IMR-90 (cell line): Measurements from ENCODE around the gene SNRPD1. TPM values are rescaled to one million over a fixed set of nuclear protein-coding genes. Genes with fewer than 3 reads are reported as not detected.
A peak's percentile ranks its signal among the peaks of the same experiment; 100 is the strongest.

Experiments used
- ATAC-seq: fragments of 200-7000 bp; cut with Tn5 transposase; 2 replicates; pipeline ENCODE4 v1.9.1; 2020; ENCODE audit warnings: low read depth, mild to moderate bottlenecking, moderate library complexity
- Bru-seq: library from RNA; stranded (reverse); fragments of 400-500 nt; gene quantifications from one replicate; lab custom pipeline; 2021; lab: Mats Ljungman, UMichigan
- BruChase-seq, 2 experiments: library from RNA; stranded (reverse); fragments of 400-500 nt; gene quantifications; one replicate each; lab custom pipeline; 2021; lab: Mats Ljungman, UMichigan
- BruUV-seq: library from RNA; stranded (reverse); fragments of 400-500 nt; replicated peaks from 2 replicates; lab custom pipeline; 2021; lab: Mats Ljungman, UMichigan
- CTCF ChIA-PET: fragments of 300-600 bp; formaldehyde crosslinking; extraction: SDS; loops from one replicate; lab custom pipeline; 2021; ENCODE audit warnings: antibody characterized with exemption; lab: Yijun Ruan, JAX
- POLR2A ChIA-PET: fragments of 300-600 bp; sonication (Branson Sonifier 250); formaldehyde crosslinking; loops from one replicate; lab custom pipeline; 2022; ENCODE audit warnings: antibody characterized with exemption; ENCODE audit not compliant: unreplicated experiment; lab: Charles Lee
- DNase-seq: peaks from one replicate; pipeline ENCODE4 v3.0.0; 2013
- H2AFZ ChIP-seq: replicated peaks from 2 replicates; pipeline ENCODE3; 2013; ENCODE audit warnings: low read length, mild to moderate bottlenecking; ENCODE audit not compliant: poor library complexity
- H2AK5ac ChIP-seq: 2 replicates; pipeline ENCODE4 v1.6.1; 2013; ENCODE audit warnings: low read depth, low read length, inconsistent platforms
- H2AK9ac ChIP-seq: replicated peaks from 2 replicates; pipeline ENCODE3; 2013; ENCODE audit warnings: mild to moderate bottlenecking, low read depth, low read length, moderate library complexity; ENCODE audit not compliant: poor library complexity
- H2BK120ac ChIP-seq: 2 replicates; pipeline ENCODE4 v1.6.1; 2013; ENCODE audit warnings: low read depth, low read length, inconsistent platforms
- H2BK15ac ChIP-seq: 3 replicates; pipeline ENCODE4 v1.6.1; 2013; ENCODE audit warnings: low read depth, low read length, inconsistent platforms
- H2BK20ac ChIP-seq: 2 replicates; pipeline ENCODE4 v1.6.1; 2013; ENCODE audit warnings: low read depth, mild to moderate bottlenecking, inconsistent platforms, low read length, moderate library complexity
- H2BK5ac ChIP-seq: 2 replicates; pipeline ENCODE4 v1.6.1; 2013; ENCODE audit warnings: mild to moderate bottlenecking, low read depth, low read length, inconsistent platforms; ENCODE audit not compliant: poor library complexity, severe bottlenecking
- H3K14ac ChIP-seq: replicated peaks from 2 replicates; pipeline ENCODE4 v1.6.1; 2013; ENCODE audit warnings: low read depth, low read length, inconsistent platforms
- H3K18ac ChIP-seq: 2 replicates; pipeline ENCODE4 v1.6.1; 2013; ENCODE audit warnings: low read depth, low read length, control low read depth
- H3K23ac ChIP-seq: 2 replicates; pipeline ENCODE4 v1.6.1; 2013; ENCODE audit warnings: low read depth, low read length, inconsistent platforms
- H3K27ac ChIP-seq: 2 replicates; pipeline ENCODE4 v1.5.1; 2013; ENCODE audit warnings: mild to moderate bottlenecking, control low read depth, low read length; ENCODE audit not compliant: insufficient read depth
- H3K27me3 ChIP-seq: 2 replicates; pipeline ENCODE4 v1.6.1; 2013; ENCODE audit warnings: low read length; ENCODE audit not compliant: control insufficient read depth, insufficient read depth
- H3K36me3 ChIP-seq: 2 replicates; pipeline ENCODE4 v1.6.1; 2013; ENCODE audit warnings: low read length, mixed read lengths; ENCODE audit not compliant: control insufficient read depth, insufficient read depth
- H3K4ac ChIP-seq: 2 replicates; pipeline ENCODE4 v1.6.1; 2013; ENCODE audit warnings: low read depth, low read length, inconsistent platforms
- H3K4me1 ChIP-seq: 2 replicates; pipeline ENCODE4 v1.6.1; 2013; ENCODE audit warnings: low read length, mixed read lengths; ENCODE audit not compliant: control insufficient read depth, insufficient read depth
- H3K4me2 ChIP-seq: 2 replicates; pipeline ENCODE4 v1.6.1; 2013; ENCODE audit warnings: low read depth, mild to moderate bottlenecking, control low read depth, low read length, moderate library complexity
- H3K4me3 ChIP-seq: 2 replicates; pipeline ENCODE4 v1.5.1; 2013; ENCODE audit warnings: low read depth, mild to moderate bottlenecking, control low read depth, low read length, moderate library complexity; ENCODE audit not compliant: insufficient read depth
- H3K56ac ChIP-seq: 2 replicates; pipeline ENCODE4 v1.6.1; 2013; ENCODE audit warnings: low read length, inconsistent platforms; ENCODE audit not compliant: insufficient read depth; ENCODE audit errors: extremely low read depth
- H3K79me1 ChIP-seq, 2 experiments: 2 replicates each; pipeline ENCODE4 v1.6.1; 2013; ENCODE audit warnings: low read length in 2 of 2, inconsistent platforms in 1 of 2, low read depth in 1 of 2
- H3K9ac ChIP-seq: 2 replicates; pipeline ENCODE4 v1.6.1; 2013; ENCODE audit warnings: low read depth, low read length, control low read depth
- H3K9me1 ChIP-seq: 2 replicates; pipeline ENCODE4 v1.6.1; 2013; ENCODE audit warnings: low read length, inconsistent platforms; ENCODE audit not compliant: insufficient read depth
- H3K9me3 ChIP-seq: 2 replicates; pipeline ENCODE4 v1.6.1; 2013; ENCODE audit warnings: low read length; ENCODE audit not compliant: control insufficient read depth, insufficient read depth
- H4K20me1 ChIP-seq: 2 replicates; pipeline ENCODE4 v1.6.1; 2013; ENCODE audit warnings: low read length, inconsistent platforms; ENCODE audit not compliant: insufficient read depth
- H4K5ac ChIP-seq: 2 replicates; pipeline ENCODE4 v1.6.1; 2013; ENCODE audit warnings: mild to moderate bottlenecking, low read depth, low read length, control low read depth
- H4K8ac ChIP-seq, 2 experiments: 2 replicates each; pipeline ENCODE4 v1.6.1; 2013; ENCODE audit warnings: low read depth in 2 of 2, low read length in 2 of 2, control low read depth in 1 of 2, inconsistent platforms in 1 of 2
- H4K91ac ChIP-seq: 2 replicates; pipeline ENCODE4 v1.6.1; 2013; ENCODE audit warnings: low read depth, low read length, inconsistent platforms; ENCODE audit not compliant: insufficient read depth
- BHLHE40 ChIP-seq: fragments of 150-350 bp; IDR thresholded peaks from 2 replicates; pipeline ENCODE4 v1.6.1; 2016; ENCODE audit warnings: mild to moderate bottlenecking, low read depth, low read length
- CEBPB ChIP-seq: IDR thresholded peaks from 2 replicates; pipeline ENCODE4 v1.6.1; 2012; ENCODE audit warnings: low read depth, low read length, improper control_type of control experiment
- MXI1 ChIP-seq: IDR thresholded peaks from 2 replicates; pipeline ENCODE4 v1.6.1; 2012; ENCODE audit warnings: low read depth, mild to moderate bottlenecking, low read length, moderate library complexity, borderline replicate concordance
- NFE2L2 ChIP-seq: fragments of 150-350 bp; IDR thresholded peaks from 2 replicates; pipeline ENCODE4 v1.6.1; 2016; ENCODE audit warnings: low read depth, mild to moderate bottlenecking, low read length
- POLR2A ChIP-seq: IDR thresholded peaks from 2 replicates; pipeline ENCODE4 v1.6.1; 2012; ENCODE audit warnings: mild to moderate bottlenecking, low read depth, low read length
- RAD21 ChIP-seq: IDR thresholded peaks from 2 replicates; pipeline ENCODE4 v1.6.1; 2012; ENCODE audit warnings: low read length, improper control_type of control experiment
- SMC3 ChIP-seq: fragments of 150-350 bp; IDR thresholded peaks from 2 replicates; pipeline ENCODE4 v1.6.1; 2016; ENCODE audit warnings: low read depth, mild to moderate bottlenecking, antibody characterized with exemption, low read length, moderate library complexity
- WGBS, 2 experiments: methylation state at CpG; one replicate each; pipeline versions ENCODE4 v1.1.5 to v1.1.7; 2013; ENCODE audit warnings: missing lambda C conversion rate in 2 of 2; ENCODE audit not compliant: insufficient read length in 1 of 2; ENCODE audit errors: extremely low coverage in 2 of 2; 5-methylcytosine and 5-hydroxymethylcytosine counted together
- dilution Hi-C: fragments of 300-500 bp; cut with HindIII; formaldehyde crosslinking; loops from one replicate; pipeline ENCODE4 v1.14.3; 2018; ENCODE audit warnings: low sequenced_read_pairs; ENCODE audit not compliant: unreplicated experiment
- in situ Hi-C: fragments of 300-500 bp; cut with MboI; formaldehyde crosslinking; loops from 3 replicates; pipeline ENCODE4 v1.14.3; 2019; ENCODE audit warnings: low sequenced_read_pairs, inconsistent platforms, mixed read lengths
- intact Hi-C: fragments of 100-400 bp; cut with micrococcal nuclease; formaldehyde crosslinking; loops from 2 replicates; pipeline ENCODE4 v1.10.0; 2022
- long read RNA-seq: library from polyadenylated mRNA; unstranded; transcript quantifications from one replicate; pipeline ENCODE4 v2.0.0, GENCODE V29; 2021; ENCODE audit not compliant: unreplicated experiment
- polyA plus RNA-seq, 3 experiments: library from polyadenylated mRNA; depleted of rRNA; stranded (reverse); fragments of >200 nt; gene quantifications; 2 replicates each; pipeline ENCODE4 v1.2.3, GENCODE V29; 2012; ENCODE audit warnings: low replicate concordance in 1 of 3
- total RNA-seq: library from RNA; depleted of rRNA; stranded (reverse); fragments of >200 nt; gene quantifications from 2 replicates; pipeline ENCODE4 v1.2.3, GENCODE V29; 2012; rRNA removed
- TF ChIP-seq, protein P1 (sequence below): conservative IDR thresholded peaks from 2 replicates; pipeline ENCODE4 v1.5.1; 2012; ENCODE audit warnings: mild to moderate bottlenecking, low read depth, low read length, improper control_type of control experiment
- TF ChIP-seq, protein P2 (sequence below): fragments of 150-350 bp; IDR thresholded peaks from 2 replicates; pipeline ENCODE4 v1.6.1; 2016; ENCODE audit warnings: low read depth, mild to moderate bottlenecking, low read length, moderate library complexity, borderline replicate concordance

The SNRPD1 gene
- 6.8 and 24.7 TPM in 2 replicates for total RNA-seq
- polyA plus RNA-seq (2012; rRNA removed): 18.9 and 19.8 TPM in 2 replicates
- 5.6 and 13.1 TPM in 2 replicates for polyA plus RNA-seq (2012; cell fraction: cytosol; rRNA removed)
- polyA plus RNA-seq (2012; cell fraction: nucleus; rRNA removed; ENCODE audit: low replicate concordance): 0.53 and 2.4 TPM in 2 replicates
- Bru-seq, nascent RNA: percentile 85 among the genes with signal in this experiment
- BruChase-seq, experiment 1, labeled RNA remaining after a 6-hour chase: percentile 76 among the genes with signal in this experiment
- percentile 69 among the genes with signal in this experiment for BruChase-seq, experiment 2, labeled RNA remaining after a 2-hour chase
- long read RNA-seq, full-length matches to known transcripts: 34 of 42 reads
- long read RNA-seq, partial matches to known transcripts: 1 of 42 reads
- long read RNA-seq, other reads (novel, unspliced or antisense): 7 of 42 reads

DNA sequence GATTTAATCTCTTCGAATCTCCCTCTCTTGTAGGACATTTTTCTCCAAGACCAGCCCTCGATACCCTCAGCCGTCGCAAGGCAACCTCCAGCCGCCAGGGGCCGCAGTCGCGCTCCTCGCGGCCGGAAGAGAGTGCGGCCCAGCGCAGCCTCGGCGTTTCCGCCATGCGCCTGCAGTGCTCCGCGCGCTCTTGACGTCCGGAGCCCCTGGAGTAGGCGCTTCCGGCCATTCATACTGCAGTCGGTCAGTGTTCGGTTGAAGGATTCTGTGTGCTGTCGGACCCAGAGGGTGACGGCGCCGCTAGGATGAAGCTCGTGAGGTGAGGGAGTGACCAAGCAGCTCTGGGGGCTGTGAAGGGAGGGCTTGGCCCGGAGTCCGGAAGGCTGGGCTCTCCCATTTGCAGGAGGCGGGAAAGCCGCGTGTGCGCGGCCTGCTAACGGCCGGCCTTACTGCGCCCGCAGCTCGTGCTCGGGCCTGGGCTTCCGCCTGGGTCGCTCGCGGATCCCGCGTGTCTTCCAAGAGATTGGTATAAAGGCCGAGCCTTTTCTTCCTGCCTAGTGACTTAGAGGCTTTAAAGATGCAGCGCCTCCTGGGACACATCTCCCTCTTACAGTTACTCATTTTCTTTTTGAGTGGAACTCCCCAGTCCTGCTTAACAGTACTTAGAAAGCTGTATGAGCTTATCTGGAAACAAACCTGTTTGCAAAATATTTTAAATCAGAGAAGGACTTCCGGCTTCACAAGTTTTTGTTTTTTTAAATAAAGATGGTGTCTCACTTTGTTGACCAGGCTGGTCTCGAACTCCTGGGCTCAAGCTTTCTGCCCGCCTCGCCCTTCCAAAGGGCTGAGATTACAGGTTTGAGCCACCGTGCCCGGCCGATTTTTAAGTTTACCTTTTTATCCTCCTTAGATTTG, at the start of gene SNRPD1:
Gene SNRPD1 (plus strand): TSS at position 190 of the 915 bp plus-strand sequence. CDS start 116 bp downstream, at position 306.
- 0% methylated on average over 20 of the region's 59 CpGs; no CpG with 5 or more reads in 1 of the 2 experiments for WGBS, 2 experiments
- in situ Hi-C loops: no loop called here
- H3K23ac ChIP-seq: peak within 1 kb of the TSS; percentile 90; the same call in 1 of the 2 replicates
- no peaks in the 10 kb centered on the region for H3K9me1 ChIP-seq
- peak within 1 kb of the TSS; percentile 86 for H3K4me2 ChIP-seq
- peaks cover 2% of the 10 kb centered on the region; the same call in 1 of the 2 replicates for H3K4me1 ChIP-seq
- no peaks in the 10 kb centered on the region for H3K9me3 ChIP-seq
- ATAC-seq: peak; percentile 100
- H2BK20ac ChIP-seq: no peak within 1 kb of the TSS
- H4K20me1 ChIP-seq: peaks cover 22% of the 10 kb centered on the region
- no peaks in the 10 kb centered on the region; the same call in 1 of the 2 replicates for H3K36me3 ChIP-seq
- H2AFZ ChIP-seq: peak within 1 kb of the TSS; percentile 94
- H4K5ac ChIP-seq: peak within 1 kb of the TSS; percentile 70
- H3K4me3 ChIP-seq: peak within 1 kb of the TSS; percentile 85
- dilution Hi-C loops: no loop called here
- H3K56ac ChIP-seq: peak within 1 kb of the TSS; percentile 89
- DNase-seq: peak; percentile 90
- H2BK15ac ChIP-seq: no peak within 1 kb of the TSS
- TSS peak; percentile 64 for BruUV-seq
- POLR2A ChIA-PET: no interaction called here
- H2AK9ac ChIP-seq: peak within 1 kb of the TSS; percentile 73
- CTCF ChIA-PET: interaction anchor here (1.3 to 2.5 kb wide), 2 partner anchors 12 to 21 kb away, joined by 3 to 11 read pairs; partner anchors contain the start of gene ESCO1
- H2AK5ac ChIP-seq: peak within 1 kb of the TSS; percentile 65; the same call in 1 of the 2 replicates
- H3K79me1 ChIP-seq: no peaks in the 10 kb centered on the region; a peak in 1 of 4 replicates
- intact Hi-C loops: loop anchor here (1.0 to 10.0 kb wide), 2 partner anchors 92 to 132 kb away; partner anchors contain the start of genes ABHD3 and MIB1
- H4K91ac ChIP-seq: peak within 1 kb of the TSS; percentile 81
- H3K27ac ChIP-seq: peak within 1 kb of the TSS; percentile 95
- TF ChIP-seq POLR2A: peak; percentile 92
- TF ChIP-seq CEBPB: no peak
- peak; percentile 98 for TF ChIP-seq MXI1
- TF ChIP-seq, protein P1, sequence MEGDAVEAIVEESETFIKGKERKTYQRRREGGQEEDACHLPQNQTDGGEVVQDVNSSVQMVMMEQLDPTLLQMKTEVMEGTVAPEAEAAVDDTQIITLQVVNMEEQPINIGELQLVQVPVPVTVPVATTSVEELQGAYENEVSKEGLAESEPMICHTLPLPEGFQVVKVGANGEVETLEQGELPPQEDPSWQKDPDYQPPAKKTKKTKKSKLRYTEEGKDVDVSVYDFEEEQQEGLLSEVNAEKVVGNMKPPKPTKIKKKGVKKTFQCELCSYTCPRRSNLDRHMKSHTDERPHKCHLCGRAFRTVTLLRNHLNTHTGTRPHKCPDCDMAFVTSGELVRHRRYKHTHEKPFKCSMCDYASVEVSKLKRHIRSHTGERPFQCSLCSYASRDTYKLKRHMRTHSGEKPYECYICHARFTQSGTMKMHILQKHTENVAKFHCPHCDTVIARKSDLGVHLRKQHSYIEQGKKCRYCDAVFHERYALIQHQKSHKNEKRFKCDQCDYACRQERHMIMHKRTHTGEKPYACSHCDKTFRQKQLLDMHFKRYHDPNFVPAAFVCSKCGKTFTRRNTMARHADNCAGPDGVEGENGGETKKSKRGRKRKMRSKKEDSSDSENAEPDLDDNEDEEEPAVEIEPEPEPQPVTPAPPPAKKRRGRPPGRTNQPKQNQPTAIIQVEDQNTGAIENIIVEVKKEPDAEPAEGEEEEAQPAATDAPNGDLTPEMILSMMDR: peak; percentile 96
- TF ChIP-seq SMC3: peak; percentile 34; the same call in 1 of the 2 replicates
- TF ChIP-seq BHLHE40: 0 out of 2 replicates have a peak, but pooled peaks have one; percentile 12
- TF ChIP-seq, protein P2, sequence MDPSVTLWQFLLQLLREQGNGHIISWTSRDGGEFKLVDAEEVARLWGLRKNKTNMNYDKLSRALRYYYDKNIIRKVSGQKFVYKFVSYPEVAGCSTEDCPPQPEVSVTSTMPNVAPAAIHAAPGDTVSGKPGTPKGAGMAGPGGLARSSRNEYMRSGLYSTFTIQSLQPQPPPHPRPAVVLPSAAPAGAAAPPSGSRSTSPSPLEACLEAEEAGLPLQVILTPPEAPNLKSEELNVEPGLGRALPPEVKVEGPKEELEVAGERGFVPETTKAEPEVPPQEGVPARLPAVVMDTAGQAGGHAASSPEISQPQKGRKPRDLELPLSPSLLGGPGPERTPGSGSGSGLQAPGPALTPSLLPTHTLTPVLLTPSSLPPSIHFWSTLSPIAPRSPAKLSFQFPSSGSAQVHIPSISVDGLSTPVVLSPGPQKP: no peak
- 0 out of 2 replicates have a peak, but pooled peaks have one; percentile 20 for TF ChIP-seq NFE2L2
- TF ChIP-seq RAD21: peak; percentile 27; the same call in 1 of the 2 replicates
- H2BK5ac ChIP-seq: peak within 1 kb of the TSS; percentile 72
- peak within 1 kb of the TSS; percentile 94 for H3K4ac ChIP-seq
- 0 out of 2 replicates have a peak within 1 kb of the TSS, but pooled peaks have one; percentile 33 for H2BK120ac ChIP-seq
- no peaks in the 10 kb centered on the region for H3K27me3 ChIP-seq
- H3K9ac ChIP-seq: peak within 1 kb of the TSS; percentile 93
- no peak within 1 kb of the TSS for H3K18ac ChIP-seq
- H4K8ac ChIP-seq: peak within 1 kb of the TSS; percentile 87
- peak within 1 kb of the TSS; percentile 93 for H3K14ac ChIP-seq
